SU-DHL-6 (cell line): Measurements from ENCODE around the gene SPACA5.

Source experiments
- CTCF ChIP-seq: fragments of 200-600 bp; sonication (generic); IDR thresholded peaks from one replicate; pipeline ENCODE4 v1.5.1; 2017; ENCODE audit warnings: antibody characterized with exemption, mild to moderate bottlenecking, low read length, moderate library complexity; ENCODE audit not compliant: insufficient read depth, poor library complexity, severe bottlenecking
- EZH2phosphoT487 ChIP-seq: fragments of 200-600 bp; sonication (generic), shearing (Covaris generic); conservative IDR thresholded peaks from 2 replicates; pipeline ENCODE4 v1.6.1; 2018; ENCODE audit warnings: mild to moderate bottlenecking, antibody characterized with exemption, low read length, moderate library complexity, mixed read lengths

- no peak for TF ChIP-seq CTCF
- TF ChIP-seq EZH2phosphoT487 = no peak
These were observed 36.3 kb downstream of the SPACA5 start for GRCh38 chrX:48043056-48043455.
